Endothelial cell of umbilical vein (primary cell): ENCODE results near the gene BCAR3.

Experiments used
- CTCF ChIP-seq, 2 donors: IDR thresholded peaks; 1 replicate in 1 of 2; 2 replicates in 1 of 2; pipeline ENCODE4 v1.5.1; 2011; ENCODE audit warnings: low read length in 2 of 2, mild to moderate bottlenecking in 2 of 2, moderate library complexity in 2 of 2, control low read depth in 1 of 2, inconsistent platforms in 1 of 2, low read depth in 1 of 2; ENCODE audit not compliant: insufficient read depth in 1 of 2; ENCODE audit errors: extremely low read depth in 1 of 2
- EZH2 ChIP-seq: IDR thresholded peaks from 2 replicates; pipeline ENCODE4 v1.6.1; 2012; ENCODE audit warnings: borderline replicate concordance, low read depth, mild to moderate bottlenecking, moderate library complexity, low read length, inconsistent platforms; ENCODE audit not compliant: severe bottlenecking
- FOS ChIP-seq: IDR thresholded peaks from 2 replicates; pipeline ENCODE4 v1.6.1; 2011; ENCODE audit warnings: mild to moderate bottlenecking, low read length, moderate library complexity, borderline replicate concordance; ENCODE audit not compliant: insufficient read depth
- GATA2 ChIP-seq: IDR thresholded peaks from 2 replicates; pipeline ENCODE4 v1.7.0; 2011; ENCODE audit warnings: low read depth, mild to moderate bottlenecking, moderate library complexity, mixed read lengths, low read length; ENCODE audit not compliant: insufficient read length, insufficient read depth
- JUN ChIP-seq: IDR thresholded peaks from 2 replicates; pipeline ENCODE4 v1.6.1; 2011; ENCODE audit warnings: borderline replicate concordance, low read depth; ENCODE audit not compliant: insufficient read length, insufficient read depth
- MAX ChIP-seq: IDR thresholded peaks from 2 replicates; pipeline ENCODE4 v1.6.1; 2011; ENCODE audit not compliant: insufficient read depth, insufficient read length
- MYC ChIP-seq: IDR thresholded peaks from one replicate; pipeline ENCODE4 v1.6.1; 2011; ENCODE audit warnings: mild to moderate bottlenecking, low read depth, low read length
- POLR2A ChIP-seq: IDR thresholded peaks from 2 replicates; pipeline ENCODE4 v1.6.1; 2012; ENCODE audit warnings: low read depth, mild to moderate bottlenecking, control low read depth, low read length
- POLR2AphosphoS5 ChIP-seq: IDR thresholded peaks from 2 replicates; pipeline ENCODE4 v1.6.1; 2012; ENCODE audit warnings: low read depth, mild to moderate bottlenecking, control low read depth, low read length, moderate library complexity; ENCODE audit not compliant: insufficient read depth

GRCh38 chr1:93692983-93693591, 11.4 kb upstream of the BCAR3 start:
- TF ChIP-seq CTCF (IDR thresholded peaks at IDR 0.05; ENCODE audit: extremely low read depth in 1 of 2, insufficient read depth in 1 of 2, low read depth in 1 of 2, low read length in 2 of 2) (no peak), POLR2A (no peak), MAX (peak; percentile 30), EZH2 (no peak), POLR2AphosphoS5 (peak; percentile 78), MYC (peak; percentile 67), GATA2 (peak; percentile 56), JUN (peak; percentile 92), FOS (peak; percentile 98)
